HG02981 (cell line): ENCODE measurements around the gene ANXA5.
"Not testable (repeated sequence)": the region's sequence is repeated elsewhere in the genome, so short reads cannot be mapped to it uniquely, and the experiment has no call there.

ENCODE experiments used
- ATAC-seq: cut with Tn5 transposase; IDR thresholded peaks from one replicate; pipeline ENCODE4 v1.9.1; 2021; ENCODE audit warnings: mild to moderate bottlenecking, moderate library complexity; ENCODE audit not compliant: unreplicated experiment

Gene ANXA5

DNA sequence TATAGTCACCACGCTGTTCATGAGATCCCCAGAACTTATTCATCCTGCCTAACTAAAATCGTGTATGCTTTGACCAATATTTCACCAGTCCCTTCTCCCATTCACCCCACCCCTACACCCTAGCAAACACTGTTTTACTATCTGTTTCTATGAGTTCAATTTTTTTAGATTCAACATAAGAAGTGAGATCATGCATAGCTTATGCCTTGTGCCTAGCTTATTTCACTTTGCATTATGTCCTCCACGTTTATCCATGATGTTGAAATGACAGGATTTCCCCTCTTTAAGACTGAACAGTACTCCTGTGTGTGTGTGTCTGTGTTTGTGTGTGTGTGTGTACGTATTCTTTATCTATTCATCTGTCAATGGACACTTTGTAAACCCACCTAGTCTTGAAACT is 16.8 kb downstream of the ANXA5 start:
- ATAC-seq: no peak

DNA sequence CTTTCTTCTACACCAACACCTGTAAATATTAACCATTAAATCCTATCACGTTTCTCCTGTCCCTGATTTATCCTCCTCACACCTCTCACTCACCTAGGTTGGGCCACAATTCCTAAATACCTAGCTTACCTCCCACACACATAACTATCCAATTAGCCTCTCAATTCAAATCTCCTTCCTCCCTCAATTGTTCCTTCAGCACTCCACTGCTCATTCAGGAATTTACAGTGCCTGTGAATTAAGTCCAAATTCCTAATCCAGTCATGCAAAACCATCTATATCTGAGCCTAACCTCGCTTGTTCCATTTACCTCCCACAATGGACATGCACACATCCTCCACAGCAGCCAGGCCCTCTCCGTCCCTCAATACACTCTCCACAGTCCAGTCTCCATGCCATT is 17.5 kb downstream of the ANXA5 start:
- ATAC-seq: no peak

GRCh38 chr4:121677524-121677923 is 19.3 kb downstream of the ANXA5 start:
- ATAC-seq: no peak

DNA sequence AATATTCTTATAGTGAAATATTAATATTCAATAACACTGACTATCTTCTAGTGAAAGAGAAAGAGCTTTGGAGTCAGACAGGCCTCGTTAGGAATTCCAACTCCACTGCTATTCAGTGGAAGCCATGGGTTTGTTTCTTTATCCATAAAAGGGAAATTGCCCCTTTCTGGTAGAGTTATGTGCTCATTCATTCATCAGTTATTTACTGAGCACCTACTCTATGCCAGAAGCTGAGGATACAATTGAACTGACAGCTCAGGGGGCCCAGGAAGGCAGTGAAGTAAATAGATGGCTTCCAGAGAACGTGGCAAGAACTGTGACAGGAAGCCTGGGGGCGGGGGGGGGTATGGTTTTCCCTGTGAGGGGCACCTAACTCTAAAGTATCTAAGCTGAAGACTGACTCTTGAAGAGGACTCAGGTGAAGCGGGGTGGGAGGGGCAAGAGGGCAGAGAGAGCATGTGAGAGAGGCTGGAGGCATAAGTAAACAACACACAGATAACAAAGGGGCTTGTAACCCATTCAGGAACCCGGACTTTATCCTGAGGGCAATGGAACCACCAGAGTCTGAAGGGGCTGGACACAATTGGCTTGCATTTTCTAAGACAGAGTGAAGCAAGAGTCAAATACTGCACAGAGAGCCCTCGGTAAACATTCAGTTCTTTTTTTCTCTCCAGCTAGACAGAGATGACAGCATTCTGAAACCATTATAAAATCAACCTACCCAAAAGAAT is 20.3 kb downstream of the ANXA5 start:
- no peak for ATAC-seq

GRCh38 chr4:121675715-121676114 is 21.1 kb downstream of the ANXA5 start:
- ATAC-seq: no peak

GRCh38 chr4:121674696-121675095 is 22.1 kb downstream of the ANXA5 start:
- no peak for ATAC-seq

DNA sequence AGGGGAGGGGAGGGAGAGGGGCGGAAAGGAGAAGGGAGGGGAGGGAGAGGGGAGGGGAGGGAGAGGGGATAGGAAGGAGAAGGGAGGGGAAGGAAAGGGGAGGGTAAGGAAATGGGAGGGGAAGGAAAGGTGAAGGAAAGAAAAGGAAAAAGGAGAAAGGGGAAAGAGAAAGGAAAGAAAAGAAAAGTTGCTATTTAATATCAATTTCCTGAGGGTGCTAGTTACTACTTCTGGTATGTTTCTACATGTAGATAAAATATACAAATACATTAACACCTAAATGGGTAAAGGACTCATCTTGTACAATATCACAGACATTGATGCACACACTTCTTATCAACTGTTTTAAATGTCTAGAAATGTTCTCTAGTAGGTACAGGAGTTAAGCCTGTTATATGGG is 22.6 kb downstream of the ANXA5 start:
- ATAC-seq: no peak

DNA sequence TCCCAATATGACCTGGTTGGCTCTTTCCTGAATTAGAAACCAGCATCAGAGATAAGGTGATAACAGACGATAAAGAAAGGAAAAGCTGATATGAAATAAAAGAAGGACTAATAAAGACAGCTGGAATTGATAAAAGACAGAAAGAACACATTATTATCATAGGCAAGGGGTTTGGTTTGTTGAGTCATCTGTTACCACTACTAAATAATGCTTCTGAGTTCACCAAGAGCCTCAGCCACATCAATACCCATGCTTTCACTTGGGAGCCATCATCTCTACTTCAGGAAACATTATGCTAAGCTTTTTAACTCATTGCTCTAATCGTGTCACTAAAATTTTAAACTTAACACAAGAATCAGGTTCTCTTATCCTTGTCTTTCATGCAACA is 27.6 kb downstream of the ANXA5 start:
- ATAC-seq: no peak

GRCh38 chr4:121668368-121669162 is 28.2 kb downstream of the ANXA5 start:
- no peak for ATAC-seq

DNA sequence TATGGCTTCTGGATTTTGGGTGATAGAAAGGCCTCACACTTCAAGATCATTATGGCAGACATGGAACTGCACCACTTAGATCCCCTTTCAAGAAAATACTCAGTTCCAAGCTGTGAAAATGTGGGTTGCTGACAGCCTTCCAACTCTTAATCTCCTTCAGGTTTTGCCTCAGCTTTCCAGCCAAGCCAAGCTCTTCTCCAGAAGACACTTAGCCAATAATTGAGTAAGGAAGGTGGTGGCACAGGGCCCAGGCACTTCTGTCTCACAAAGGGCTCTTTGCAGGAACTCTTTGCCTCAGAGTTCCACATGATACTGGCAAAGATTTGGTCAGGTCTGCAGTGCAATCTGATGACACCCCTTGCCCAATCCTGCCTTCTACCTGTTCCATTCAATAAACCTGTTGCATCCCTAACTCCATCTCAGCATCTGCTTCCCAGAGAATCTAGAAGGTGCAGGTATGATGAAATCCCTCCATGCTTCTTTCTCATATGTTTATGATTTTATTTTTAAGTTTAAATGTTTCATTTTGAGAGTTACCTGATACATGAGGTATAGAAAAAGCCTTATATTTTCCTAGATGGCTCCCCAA is 30.6 kb downstream of the ANXA5 start:
- no peak for ATAC-seq

DNA sequence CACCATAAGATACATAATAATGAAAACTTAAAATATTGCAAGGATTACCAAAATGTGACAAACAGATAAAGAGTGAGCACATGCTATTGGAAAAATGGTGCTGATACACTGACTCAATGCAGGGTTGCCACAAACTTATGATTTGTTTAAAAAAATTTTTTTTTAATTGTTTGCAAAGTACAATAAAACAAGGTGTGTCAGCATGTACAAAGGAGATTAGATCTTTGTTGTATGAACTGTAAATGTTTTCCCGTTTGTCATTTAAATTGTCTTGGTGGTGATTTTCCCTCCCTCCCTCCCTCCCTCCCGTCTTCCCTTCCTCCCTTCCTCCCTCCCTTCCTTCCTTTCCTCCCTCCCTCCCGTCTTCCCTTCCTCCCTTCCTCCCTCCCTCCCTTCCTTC is 31.4 kb downstream of the ANXA5 start:
- no peak for ATAC-seq

- no peak for ATAC-seq
These were observed 34.6 kb downstream of the ANXA5 start for GRCh38 chr4:121662225-121662624.

DNA sequence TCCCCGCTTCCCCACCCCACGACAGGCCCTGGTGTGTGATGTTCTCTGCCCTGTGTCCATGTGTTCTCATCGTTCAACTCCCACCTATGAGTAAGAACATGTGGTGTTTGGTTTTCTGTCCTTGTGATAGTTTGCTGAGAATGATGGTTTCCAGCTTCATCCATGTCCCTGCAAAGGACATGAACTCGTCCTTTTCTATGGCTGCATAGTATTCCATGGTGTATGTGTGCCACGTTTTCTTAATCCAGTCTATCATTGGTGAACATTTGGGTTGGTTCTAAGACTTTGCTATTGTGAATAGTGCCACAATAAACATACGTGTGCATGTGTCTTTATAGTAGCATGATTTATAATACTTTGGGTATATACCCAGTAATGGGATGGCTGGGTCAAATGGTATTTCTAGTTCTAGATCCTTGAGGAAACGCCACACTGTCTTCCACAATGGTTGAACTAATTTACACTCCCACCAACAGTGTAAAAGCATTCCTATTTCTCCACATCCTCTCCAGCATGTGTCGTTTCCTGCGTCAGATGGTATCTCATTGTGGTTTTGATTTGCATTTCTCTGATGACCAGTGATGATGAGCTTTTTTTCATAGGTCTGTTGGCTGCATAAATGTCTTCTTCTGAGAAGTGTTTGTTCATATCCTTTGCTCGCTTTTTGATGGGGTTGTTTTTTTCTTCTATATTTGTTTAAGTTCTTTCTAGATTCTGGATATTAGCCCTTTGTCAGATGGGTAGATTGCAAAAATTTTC is 36.4 kb downstream of the ANXA5 start:
- ATAC-seq: not testable (repeated sequence)

DNA sequence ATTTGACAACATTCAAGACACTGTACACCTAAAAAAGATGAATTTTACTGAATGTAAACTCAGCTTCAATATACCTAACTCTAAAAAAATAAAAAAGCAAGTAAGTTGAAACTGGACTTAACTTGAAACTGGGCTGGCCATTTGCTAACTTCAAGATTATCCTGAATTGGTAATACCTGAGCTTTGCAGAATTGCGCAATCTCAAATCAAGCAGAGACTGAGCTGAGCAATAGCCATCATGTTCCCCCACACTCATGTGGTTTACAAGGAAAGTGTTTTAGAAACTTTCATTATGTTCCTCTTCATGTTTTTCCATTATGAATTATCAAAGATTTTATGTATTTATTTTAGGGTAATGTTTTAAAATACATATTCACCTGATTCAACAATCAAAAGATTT is 38.7 kb downstream of the ANXA5 start:
- ATAC-seq: no peak

DNA sequence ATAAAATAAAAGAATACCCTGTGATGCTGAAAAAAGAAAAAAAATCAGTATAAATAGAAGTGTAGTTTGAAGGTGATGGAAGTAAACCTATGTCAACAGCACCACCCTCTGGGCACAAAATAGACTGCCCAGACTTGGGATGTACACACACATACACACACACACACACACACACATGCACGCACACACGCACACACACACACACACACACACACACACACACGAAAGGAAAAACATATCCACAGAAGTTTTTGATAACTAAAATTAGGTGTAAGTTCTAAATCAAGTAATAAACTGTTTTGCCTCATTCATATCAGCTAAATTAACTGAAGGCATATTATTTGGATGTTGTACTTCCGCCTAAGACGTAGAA is 40.5 kb downstream of the ANXA5 start:
- no peak for ATAC-seq

- ATAC-seq: no peak
These were observed 41.2 kb downstream of the ANXA5 start for GRCh38 chr4:121655320-121656268.

DNA sequence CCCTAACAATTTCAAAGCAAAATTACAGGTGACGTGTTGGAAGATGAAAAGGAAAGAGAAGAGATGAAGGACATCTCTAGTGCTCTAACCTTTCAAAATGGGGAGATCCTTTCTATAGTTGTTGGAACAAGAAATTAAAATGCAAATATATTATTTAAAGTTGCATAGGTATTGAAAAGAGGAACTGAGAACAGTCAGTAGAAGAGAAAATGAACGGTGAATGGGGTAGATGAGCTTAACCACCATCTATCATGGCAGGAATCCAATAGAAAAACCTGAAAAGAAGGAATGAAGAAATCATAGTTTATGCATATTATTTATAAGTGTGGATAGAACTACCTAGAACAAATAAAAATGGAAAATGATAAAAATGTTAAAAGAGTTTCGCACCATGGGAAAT is 42.0 kb downstream of the ANXA5 start:
- peak; percentile 93 for ATAC-seq

GRCh38 chr4:121653986-121654385 is 42.8 kb downstream of the ANXA5 start:
- ATAC-seq: no peak

GRCh38 chr4:121653214-121653613 is 43.6 kb downstream of the ANXA5 start:
- no peak for ATAC-seq

DNA sequence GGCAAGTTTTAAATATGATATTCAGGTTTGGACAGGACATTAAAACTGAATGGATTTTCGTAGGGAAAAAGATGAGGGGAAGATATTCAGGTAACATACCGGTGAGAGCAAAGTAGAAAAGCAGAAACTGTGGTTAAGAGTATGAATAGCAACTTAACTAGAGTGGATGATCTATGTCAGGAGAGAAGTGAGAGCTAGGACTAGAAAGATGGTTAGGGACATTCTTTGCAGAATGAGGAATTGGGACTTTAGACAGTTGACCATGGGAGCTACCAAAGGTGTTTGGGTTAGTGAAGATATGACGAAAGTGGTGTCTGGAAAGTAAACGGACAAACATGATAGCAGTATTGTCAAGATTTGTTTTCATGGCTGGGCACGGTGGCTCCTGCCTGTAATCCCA is 45.2 kb downstream of the ANXA5 start:
- no peak for ATAC-seq
